ENCODE data around the gene SPDYE18.
"Not testable (repeated sequence)": the region's sequence is repeated elsewhere in the genome, so short reads cannot be mapped to it uniquely, and the experiment has no call there.

DNA sequence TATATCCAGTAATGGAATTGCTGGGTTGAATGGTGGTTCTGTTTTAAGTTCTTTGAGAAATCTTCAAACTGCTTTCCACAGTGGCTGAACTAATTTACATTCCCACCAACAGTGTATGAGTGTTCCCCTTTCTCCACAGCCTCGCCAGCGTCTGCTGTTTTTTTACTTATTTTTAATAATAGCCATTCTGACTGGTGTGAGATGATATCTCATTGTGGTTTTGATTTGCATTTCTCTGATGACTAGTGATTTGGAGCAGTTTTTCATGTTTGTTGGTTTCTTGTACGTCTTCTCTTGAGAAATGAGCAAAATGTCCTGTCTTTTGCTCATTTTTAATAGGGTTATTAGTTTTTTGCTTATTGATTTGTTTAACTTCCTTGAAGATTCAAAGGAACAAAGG lies 38.1 kb upstream of the SPDYE18 start:
- TF ChIP-seq, protein P1, sequence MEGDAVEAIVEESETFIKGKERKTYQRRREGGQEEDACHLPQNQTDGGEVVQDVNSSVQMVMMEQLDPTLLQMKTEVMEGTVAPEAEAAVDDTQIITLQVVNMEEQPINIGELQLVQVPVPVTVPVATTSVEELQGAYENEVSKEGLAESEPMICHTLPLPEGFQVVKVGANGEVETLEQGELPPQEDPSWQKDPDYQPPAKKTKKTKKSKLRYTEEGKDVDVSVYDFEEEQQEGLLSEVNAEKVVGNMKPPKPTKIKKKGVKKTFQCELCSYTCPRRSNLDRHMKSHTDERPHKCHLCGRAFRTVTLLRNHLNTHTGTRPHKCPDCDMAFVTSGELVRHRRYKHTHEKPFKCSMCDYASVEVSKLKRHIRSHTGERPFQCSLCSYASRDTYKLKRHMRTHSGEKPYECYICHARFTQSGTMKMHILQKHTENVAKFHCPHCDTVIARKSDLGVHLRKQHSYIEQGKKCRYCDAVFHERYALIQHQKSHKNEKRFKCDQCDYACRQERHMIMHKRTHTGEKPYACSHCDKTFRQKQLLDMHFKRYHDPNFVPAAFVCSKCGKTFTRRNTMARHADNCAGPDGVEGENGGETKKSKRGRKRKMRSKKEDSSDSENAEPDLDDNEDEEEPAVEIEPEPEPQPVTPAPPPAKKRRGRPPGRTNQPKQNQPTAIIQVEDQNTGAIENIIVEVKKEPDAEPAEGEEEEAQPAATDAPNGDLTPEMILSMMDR (IDR thresholded peaks at IDR 0.05; ENCODE audit: insufficient read depth, low read length, poor library complexity, severe bottlenecking) = not testable (repeated sequence)
- not testable (repeated sequence) for TF ChIP-seq EZH2phosphoT487 (conservative IDR thresholded peaks at IDR 0.05; ENCODE audit: low read length)
